Spleen (tissue), 7 donors: ENCODE measurements around the gene ANO7.
A peak's percentile ranks its signal among the peaks of the same experiment; 100 is the strongest.

Experiments
- CTCF ChIP-seq, 11 experiments: fragments of 200-600 bp in 7 of 11; fragments of 450-650 bp in 4 of 11; sonication (generic) in 4 of 11; IDR thresholded peaks in 8 of 11; conservative IDR thresholded peaks in 3 of 11; 1 replicate in 7 of 11; 2 replicates in 4 of 11; pipeline versions ENCODE4 v1.4.0 to v1.8.0; 2016 to 2021; ENCODE audit warnings: antibody characterized with exemption in 11 of 11, inconsistent platforms in 4 of 11, mild to moderate bottlenecking in 1 of 11
- POLR2A ChIP-seq, 3 donors: fragments of 450-650 bp; IDR thresholded peaks; one replicate each; pipeline ENCODE4 v1.5.1; 2017; ENCODE audit warnings: antibody characterized with exemption in 3 of 3, mild to moderate bottlenecking in 1 of 3
- POLR2AphosphoS5 ChIP-seq, 3 donors: sonication (generic); formaldehyde crosslinking; IDR thresholded peaks; one replicate each; pipeline ENCODE4 v1.5.1; 2017; ENCODE audit warnings: antibody characterized with exemption in 3 of 3
- donor health status: DM: no; HTN: no; CAD: no; lungs with moderate emphysema.
- donor health status: DM: no; HTN: no; CAD: no.
- donor health status: DM: no; HTN: no; CAD: no.

DNA sequence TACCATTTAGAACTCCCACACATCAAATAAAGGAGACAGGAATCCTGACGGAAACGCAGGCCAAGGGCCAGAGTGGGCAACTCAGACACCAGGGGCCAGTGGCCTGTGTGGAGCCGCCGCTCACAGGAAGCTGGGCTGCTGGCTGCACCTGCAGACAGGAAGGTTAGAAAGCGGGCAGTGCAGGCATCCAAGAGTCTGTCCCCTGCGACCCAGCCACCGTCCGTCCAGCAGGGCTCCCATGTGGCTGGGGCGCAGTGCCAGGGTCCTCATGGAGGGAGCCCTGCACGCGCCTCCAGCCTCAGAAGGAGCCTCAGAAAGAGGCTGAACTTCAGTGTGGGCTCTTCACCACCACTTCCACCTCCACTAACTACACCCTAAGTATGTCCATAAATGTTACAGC lies 2.5 kb upstream of the ANO7 start:
- no peak for TF ChIP-seq CTCF (IDR thresholded peaks at IDR 0.05 in 8 of 11, conservative IDR thresholded peaks at IDR 0.05 in 3 of 11)
- TF ChIP-seq POLR2AphosphoS5 (IDR thresholded peaks at IDR 0.05), result peak in 1 of 3 donors; percentile 27
- no peak for TF ChIP-seq POLR2A (IDR thresholded peaks at IDR 0.05)
